ENCODE results near the gene IL13. TPM values are rescaled to one million over a fixed set of nuclear protein-coding genes. Genes with fewer than 3 reads are reported as not detected.

The IL13 gene
- total RNA-seq, 4 donors from 2014 or later = 0.66 TPM; not detected in 3

GRCh38 chr5:132674671-132675506 is 16.9 kb downstream of the IL13 start:
- TF ChIP-seq CTCF (IDR thresholded peaks at IDR 0.05; ENCODE audit: low read depth) = no peak

- no peak for TF ChIP-seq CTCF (IDR thresholded peaks at IDR 0.05; ENCODE audit: low read depth)
Measured at GRCh38 chr5:132675936-132676689, 18.1 kb downstream of the IL13 start.

- TF ChIP-seq CTCF (IDR thresholded peaks at IDR 0.05; ENCODE audit: low read depth) = no peak
Measured at GRCh38 chr5:132677191-132677590, 19.2 kb downstream of the IL13 start.

- TF ChIP-seq CTCF (IDR thresholded peaks at IDR 0.05; ENCODE audit: low read depth) = no peak
Measured at GRCh38 chr5:132677682-132678400, 19.9 kb downstream of the IL13 start.

GRCh38 chr5:132678735-132679134 is 20.8 kb downstream of the IL13 start:
- TF ChIP-seq CTCF (IDR thresholded peaks at IDR 0.05; ENCODE audit: low read depth) = no peak

- no peak for TF ChIP-seq CTCF (IDR thresholded peaks at IDR 0.05; ENCODE audit: low read depth)
Measured at GRCh38 chr5:132679166-132679565, 21.2 kb downstream of the IL13 start.
